Kidney (tissue), 14 donors: Measurements from ENCODE around the gene SPTSSA. TPM values are rescaled to one million over a fixed set of nuclear protein-coding genes. Genes with fewer than 3 reads are reported as not detected.
"Not testable (repeated sequence)": the region's sequence is repeated elsewhere in the genome, so short reads cannot be mapped to it uniquely, and the experiment has no call there.

Experiments
- DNase-seq, 5 donors: peaks; one replicate each; pipeline ENCODE4 v3.0.0-alpha.2; 2013 to 2020
- FAIRE-seq: peaks from 2 replicates; lab custom pipeline; 2012; peaks lifted over from hg19 to GRCh38; lab: Jason Lieb, UNC
- H3K27ac ChIP-seq, 2 donors: one replicate each; pipeline ENCODE4 v1.7.0; 2013; ENCODE audit warnings: low read depth in 2 of 2, low read length in 2 of 2, inconsistent platforms in 1 of 2
- H3K27me3 ChIP-seq: one replicate; pipeline ENCODE4 v1.7.1; 2013; ENCODE audit warnings: low read length, inconsistent platforms; ENCODE audit not compliant: control insufficient read depth, insufficient read depth
- H3K36me3 ChIP-seq, 3 donors: one replicate each; pipeline versions ENCODE4 v1.7.0 to v1.7.1; 2013; ENCODE audit warnings: low read length in 3 of 3, control low read depth in 1 of 3, inconsistent platforms in 1 of 3; ENCODE audit not compliant: insufficient read depth in 3 of 3, control insufficient read depth in 2 of 3
- H3K4me1 ChIP-seq, 3 donors: one replicate each; pipeline versions ENCODE4 v1.7.0 to v1.7.1; 2013; ENCODE audit warnings: low read length in 3 of 3, inconsistent platforms in 1 of 3, low read depth in 1 of 3; ENCODE audit not compliant: control insufficient read depth in 2 of 3, insufficient read depth in 2 of 3
- H3K4me3 ChIP-seq, 3 donors: one replicate each; pipeline versions ENCODE4 v1.7.0 to v1.8.1; 2013; ENCODE audit warnings: low read length in 3 of 3, control low read depth in 1 of 3, inconsistent platforms in 1 of 3
- H3K9ac ChIP-seq, 3 donors: one replicate each; pipeline versions ENCODE4 v1.7.0 to v1.7.1; 2013; ENCODE audit warnings: low read length in 3 of 3, control low read depth in 1 of 3, inconsistent platforms in 1 of 3
- H3K9me3 ChIP-seq, 3 donors: one replicate each; pipeline versions ENCODE4 v1.7.0 to v1.7.1; 2013; ENCODE audit warnings: low read length in 3 of 3, control low read depth in 1 of 3, inconsistent platforms in 1 of 3; ENCODE audit not compliant: control insufficient read depth in 2 of 3, insufficient read depth in 1 of 3
- intact Hi-C: fragments of 100-400 bp; cut with DNase I; formaldehyde crosslinking; loops from one replicate; pipeline ENCODE4 v1.11.1; 2022
- polyA plus RNA-seq: library from polyadenylated mRNA; stranded (reverse); fragments of 350-450 nt; fragmentation: Illumina TruSeq; extraction: RNeasy Lipid Tissue Mini Kit (QIAGEN cat#74804); gene quantifications from one replicate; pipeline ENCODE4 v1.2.3, GENCODE V29; 2014; ENCODE audit warnings: low read depth, low replicate concordance; ENCODE audit not compliant: insufficient read depth
- total RNA-seq: library from RNA; stranded (reverse); fragmentation: NEBNext Ultra II Directional; extraction: Animal tissue kit (Norgen Biotek cat#: 25700); gene quantifications from one replicate; pipeline ENCODE4 v1.2.1, GENCODE V29; 2021
- TF ChIP-seq, protein P1 (sequence below): IDR thresholded peaks from 3 replicates; pipeline ENCODE4 v1.5.1; 2012; ENCODE audit warnings: mild to moderate bottlenecking, moderate library complexity, borderline replicate concordance; ENCODE audit not compliant: insufficient read depth; ENCODE audit errors: extremely low read depth
- donor health status: control.
- donor health status: control.
- donor health status: control.
- donor health status: control.
- donor health status: control.
- donor health status: DM: yes; HTN: yes; CAD: no.
- donor health status: Normal renal cell carcinoma (clear cell type).

Gene SPTSSA
- total and polyA plus RNA-seq, 2 donors from 2014 or later, result 17.4 to 19.2 TPM

DNA sequence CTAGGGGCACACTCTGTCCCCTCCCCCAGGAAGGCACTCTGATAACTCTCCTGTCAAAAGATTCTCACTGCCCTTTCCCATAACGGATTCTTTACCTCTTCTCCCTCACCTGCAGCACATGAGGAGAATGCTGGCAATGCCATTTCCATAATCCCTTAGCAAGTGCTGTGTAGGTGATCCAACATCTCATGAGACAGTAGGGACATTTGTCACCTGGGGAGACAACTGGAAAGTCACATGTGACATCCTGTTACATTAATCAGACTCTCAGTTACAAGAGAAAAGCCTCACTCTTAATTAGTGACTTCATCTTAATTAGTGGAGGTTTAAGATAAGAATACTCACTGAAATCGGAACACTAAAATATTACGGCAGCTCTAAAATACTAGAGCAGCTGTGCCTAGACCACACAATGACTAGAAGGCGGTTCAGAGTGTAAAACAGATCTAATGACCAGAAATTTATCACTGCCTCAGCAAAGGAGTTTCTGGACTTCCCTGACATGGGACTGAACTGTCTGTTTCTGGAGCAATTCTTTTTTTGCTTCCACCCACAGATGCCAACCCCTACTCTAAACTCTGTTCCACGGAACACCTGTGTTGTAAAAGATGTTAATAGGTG lies 75.1 kb downstream of the SPTSSA start:
- Histone ChIP-seq H3K4me1 (no peaks in the 10 kb centered on the region), H3K36me3 (no peaks in the 10 kb centered on the region), H3K4me3 (no peak overlapping the region), H3K9ac (no peak overlapping the region), H3K27ac (no peak overlapping the region), H3K9me3 (peaks cover 0 to 2% (median 0%) of the 10 kb centered on the region in 3 donors), H3K27me3 (no peaks in the 10 kb centered on the region)
- FAIRE-seq (no peak), DNase-seq (no peak)
- TF ChIP-seq, protein P1, sequence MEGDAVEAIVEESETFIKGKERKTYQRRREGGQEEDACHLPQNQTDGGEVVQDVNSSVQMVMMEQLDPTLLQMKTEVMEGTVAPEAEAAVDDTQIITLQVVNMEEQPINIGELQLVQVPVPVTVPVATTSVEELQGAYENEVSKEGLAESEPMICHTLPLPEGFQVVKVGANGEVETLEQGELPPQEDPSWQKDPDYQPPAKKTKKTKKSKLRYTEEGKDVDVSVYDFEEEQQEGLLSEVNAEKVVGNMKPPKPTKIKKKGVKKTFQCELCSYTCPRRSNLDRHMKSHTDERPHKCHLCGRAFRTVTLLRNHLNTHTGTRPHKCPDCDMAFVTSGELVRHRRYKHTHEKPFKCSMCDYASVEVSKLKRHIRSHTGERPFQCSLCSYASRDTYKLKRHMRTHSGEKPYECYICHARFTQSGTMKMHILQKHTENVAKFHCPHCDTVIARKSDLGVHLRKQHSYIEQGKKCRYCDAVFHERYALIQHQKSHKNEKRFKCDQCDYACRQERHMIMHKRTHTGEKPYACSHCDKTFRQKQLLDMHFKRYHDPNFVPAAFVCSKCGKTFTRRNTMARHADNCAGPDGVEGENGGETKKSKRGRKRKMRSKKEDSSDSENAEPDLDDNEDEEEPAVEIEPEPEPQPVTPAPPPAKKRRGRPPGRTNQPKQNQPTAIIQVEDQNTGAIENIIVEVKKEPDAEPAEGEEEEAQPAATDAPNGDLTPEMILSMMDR, result no peak
- intact Hi-C loops, result no loop called here

DNA sequence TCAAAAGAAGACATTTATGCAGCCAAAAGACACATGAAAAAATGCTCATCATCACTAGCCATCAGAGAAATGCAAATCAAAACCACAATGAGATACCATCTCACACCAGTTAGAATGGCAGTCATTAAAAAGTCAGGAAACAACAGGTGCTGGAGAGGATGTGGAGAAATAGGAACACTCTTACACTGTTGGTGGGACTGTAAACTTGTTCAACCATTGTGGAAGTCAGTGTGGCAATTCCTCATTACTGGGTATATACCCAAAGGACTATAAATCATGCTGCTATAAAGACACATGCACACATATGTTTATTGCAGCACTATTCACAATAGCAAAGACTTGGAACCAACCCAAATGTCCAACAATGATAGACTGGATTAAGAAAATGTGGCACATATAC lies 76.2 kb downstream of the SPTSSA start:
- H3K4me3 ChIP-seq, H3K9ac ChIP-seq, H3K4me1 ChIP-seq, FAIRE-seq, H3K27ac ChIP-seq, intact Hi-C loops, H3K36me3 ChIP-seq, H3K27me3 ChIP-seq, H3K9me3 ChIP-seq, DNase-seq: not testable (repeated sequence)

DNA sequence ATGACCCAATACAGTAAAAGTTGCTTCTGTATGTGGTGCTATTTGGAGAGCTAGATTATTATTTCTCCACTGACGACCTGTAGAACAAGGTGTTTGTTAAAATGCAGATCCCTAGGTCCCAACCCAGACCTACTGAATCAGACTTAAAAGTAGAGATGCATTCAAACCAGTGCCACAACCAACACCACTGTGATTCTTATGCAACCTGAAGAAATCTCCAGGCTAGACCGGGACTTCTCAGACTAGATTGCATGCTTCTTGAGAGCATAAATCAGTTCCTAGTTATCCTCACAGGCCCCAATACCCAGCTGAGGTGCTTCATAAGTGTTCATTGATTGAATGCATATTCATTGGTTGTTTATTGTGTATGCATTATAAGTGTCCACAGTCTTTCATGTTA lies 78.2 kb downstream of the SPTSSA start:
- H3K9me3 ChIP-seq, result peaks cover 0 to 2% (median 0%) of the 10 kb centered on the region in 3 donors
- H3K4me1 ChIP-seq, result peaks cover 0 to 13% (median 2%) of the 10 kb centered on the region in 3 donors
- no peaks in the 10 kb centered on the region for H3K36me3 ChIP-seq
- no peak for FAIRE-seq
- intact Hi-C loops, result no loop called here
- no peak overlapping the region for H3K4me3 ChIP-seq
- TF ChIP-seq, protein P1, result no peak
- DNase-seq, result no peak
- no peaks in the 10 kb centered on the region for H3K27me3 ChIP-seq
- H3K27ac ChIP-seq, result no peak overlapping the region
- no peak overlapping the region for H3K9ac ChIP-seq

Other genes with a start within 250 kb of the SPTSSA start
- gene EAPP, start 77.5 kb upstream of the SPTSSA start, total RNA-seq, result 43.3 TPM
- 46.0 TPM for gene EAPP, start 77.5 kb upstream of the SPTSSA start, polyA plus RNA-seq
- gene SNX6, start 167.9 kb upstream of the SPTSSA start, total RNA-seq, result 83.2 TPM
- gene SNX6, start 167.9 kb upstream of the SPTSSA start, polyA plus RNA-seq, result 46.1 TPM